OCI-LY1 (cell line): ENCODE data around the gene GFRA4.

Experiments used
- H2AFZ ChIP-seq: fragments of 200-600 bp; sonication (generic), shearing (Covaris generic); 2 replicates; pipeline ENCODE4 v1.6.0; 2014; ENCODE audit warnings: antibody characterized with exemption, mild to moderate bottlenecking, low read length
- H3F3A ChIP-seq: fragments of 200-600 bp; sonication (generic), shearing (Covaris generic); 2 replicates; pipeline ENCODE4 v1.6.0; 2014; ENCODE audit warnings: mild to moderate bottlenecking, antibody characterized with exemption, low read length, moderate library complexity; ENCODE audit not compliant: insufficient read depth
- H3K27ac ChIP-seq: fragments of 200-600 bp; sonication (generic); 2 replicates; pipeline ENCODE4 v1.5.1; 2014; ENCODE audit warnings: low read length, mixed run types, mild to moderate bottlenecking, low read depth; ENCODE audit not compliant: poor library complexity, severe bottlenecking
- H3K27me3 ChIP-seq: fragments of 200-600 bp; sonication (generic); 2 replicates; pipeline ENCODE4 v1.6.0; 2014; ENCODE audit warnings: antibody characterized with exemption, mild to moderate bottlenecking, low read length, moderate library complexity; ENCODE audit not compliant: insufficient read depth
- H3K36me3 ChIP-seq: fragments of 200-600 bp; sonication (generic); 2 replicates; pipeline ENCODE4 v1.6.1; 2014; ENCODE audit warnings: mild to moderate bottlenecking, antibody characterized with exemption, low read length, moderate library complexity, mixed read lengths; ENCODE audit not compliant: insufficient read depth
- H3K4me1 ChIP-seq: fragments of 200-600 bp; sonication (generic); 2 replicates; pipeline ENCODE4 v1.5.1; 2014; ENCODE audit warnings: mild to moderate bottlenecking, low read length, moderate library complexity; ENCODE audit not compliant: insufficient read depth, severe bottlenecking
- H3K4me2 ChIP-seq: fragments of 200-600 bp; sonication (generic), shearing (Covaris generic); 2 replicates; pipeline ENCODE4 v1.6.1; 2014; ENCODE audit warnings: low read length
- H3K4me3 ChIP-seq: fragments of 200-600 bp; sonication (generic); 2 replicates; pipeline ENCODE4 v1.5.1; 2014; ENCODE audit warnings: low read length, low read depth, mild to moderate bottlenecking, mixed read lengths; ENCODE audit not compliant: poor library complexity, severe bottlenecking
- H3K79me2 ChIP-seq: fragments of 200-600 bp; shearing (Covaris generic); 2 replicates; pipeline ENCODE4 v1.6.1; 2016; ENCODE audit warnings: mixed run types, low read length, mixed read lengths; ENCODE audit not compliant: insufficient read depth
- H3K9ac ChIP-seq: fragments of 200-600 bp; sonication (generic), shearing (Covaris generic); 2 replicates; pipeline ENCODE4 v1.6.1; 2014; ENCODE audit warnings: mild to moderate bottlenecking, low read length, mixed read lengths
- H3K9me2 ChIP-seq: fragments of 200-600 bp; sonication (generic), shearing (Covaris generic); 2 replicates; pipeline ENCODE4 v1.6.1; 2014; ENCODE audit warnings: low read depth, mild to moderate bottlenecking, low read length, mixed read lengths
- H3K9me3 ChIP-seq: fragments of 200-600 bp; shearing (Covaris generic); 2 replicates; pipeline ENCODE4 v1.6.1; 2014; ENCODE audit warnings: low read length, mixed read lengths
- H4K20me1 ChIP-seq: fragments of 200-600 bp; sonication (generic), shearing (Covaris generic); 2 replicates; pipeline ENCODE4 v1.6.0; 2016; ENCODE audit warnings: mild to moderate bottlenecking, low read length; ENCODE audit not compliant: insufficient read depth
- EZH2 ChIP-seq: fragments of 200-600 bp; sonication (generic), shearing (Covaris generic); IDR thresholded peaks from 2 replicates; pipeline ENCODE4 v1.8.0; 2017; ENCODE audit warnings: borderline replicate concordance, mixed run types, mild to moderate bottlenecking, antibody characterized with exemption, low read length, moderate library complexity, mixed read lengths
- TF ChIP-seq, protein P1 (sequence below): fragments of 200-600 bp; sonication (generic), shearing (Covaris generic); IDR thresholded peaks from 2 replicates; pipeline ENCODE4 v1.5.1; 2017; ENCODE audit warnings: mild to moderate bottlenecking, antibody characterized with exemption, low read length, moderate library complexity, mixed read lengths

GFRA4 gene

DNA sequence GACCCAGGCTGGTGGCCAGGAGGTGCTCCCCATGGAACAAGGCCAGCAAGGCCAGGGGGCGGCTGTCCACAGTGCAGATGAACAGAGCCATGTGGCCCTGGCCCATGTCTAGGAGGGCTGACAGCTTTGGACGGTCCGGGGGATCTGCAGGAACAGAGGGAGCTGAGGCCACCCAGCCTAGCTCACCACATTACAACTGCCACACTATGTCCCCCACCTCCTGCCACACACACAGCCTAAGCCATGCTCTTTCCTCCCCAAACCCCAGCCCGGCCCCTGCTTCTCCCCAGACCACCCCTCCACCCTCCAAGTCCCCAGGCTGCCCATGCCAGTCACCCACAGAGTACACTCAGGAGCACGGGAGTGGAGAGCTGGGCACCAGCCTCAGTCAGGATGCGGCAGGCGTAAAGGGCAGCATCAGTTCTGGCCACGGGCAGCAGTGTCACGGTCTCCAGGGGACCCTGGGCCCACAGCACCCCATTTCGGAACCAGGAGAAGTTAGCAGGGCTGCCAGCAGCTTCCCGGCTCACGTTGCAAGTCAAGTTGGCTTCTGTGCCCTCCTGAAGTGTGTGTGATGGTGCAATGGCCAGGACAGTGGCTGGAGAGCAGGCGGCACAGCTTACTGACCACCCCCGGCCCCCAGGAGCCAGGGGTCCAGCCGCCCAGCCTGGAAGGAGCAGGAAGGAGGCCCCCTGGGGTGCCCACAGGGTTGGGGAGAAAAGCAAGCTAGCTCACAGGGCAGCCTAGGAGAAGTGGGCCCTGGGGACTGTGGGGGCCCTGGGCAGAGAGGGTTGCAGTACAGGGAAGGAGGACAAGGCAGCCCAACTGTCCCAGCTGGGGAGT is 33.8 kb upstream of the GFRA4 start:
- H3K9me3 ChIP-seq: 0 out of 2 replicates have a peak, but pooled peaks cover 4% of the 10 kb centered on the region
- H3K9me2 ChIP-seq: no peaks in the 10 kb centered on the region
- H3K9ac ChIP-seq: no peak overlapping the region
- H3K4me1 ChIP-seq: no peaks in the 10 kb centered on the region
- no peak overlapping the region for H3K27ac ChIP-seq
- no peaks in the 10 kb centered on the region; the same call in 1 of the 2 replicates for H3K27me3 ChIP-seq
- no peak overlapping the region for H2AFZ ChIP-seq
- no peak overlapping the region for H3K4me2 ChIP-seq
- TF ChIP-seq EZH2: no peak
- TF ChIP-seq, protein P1, sequence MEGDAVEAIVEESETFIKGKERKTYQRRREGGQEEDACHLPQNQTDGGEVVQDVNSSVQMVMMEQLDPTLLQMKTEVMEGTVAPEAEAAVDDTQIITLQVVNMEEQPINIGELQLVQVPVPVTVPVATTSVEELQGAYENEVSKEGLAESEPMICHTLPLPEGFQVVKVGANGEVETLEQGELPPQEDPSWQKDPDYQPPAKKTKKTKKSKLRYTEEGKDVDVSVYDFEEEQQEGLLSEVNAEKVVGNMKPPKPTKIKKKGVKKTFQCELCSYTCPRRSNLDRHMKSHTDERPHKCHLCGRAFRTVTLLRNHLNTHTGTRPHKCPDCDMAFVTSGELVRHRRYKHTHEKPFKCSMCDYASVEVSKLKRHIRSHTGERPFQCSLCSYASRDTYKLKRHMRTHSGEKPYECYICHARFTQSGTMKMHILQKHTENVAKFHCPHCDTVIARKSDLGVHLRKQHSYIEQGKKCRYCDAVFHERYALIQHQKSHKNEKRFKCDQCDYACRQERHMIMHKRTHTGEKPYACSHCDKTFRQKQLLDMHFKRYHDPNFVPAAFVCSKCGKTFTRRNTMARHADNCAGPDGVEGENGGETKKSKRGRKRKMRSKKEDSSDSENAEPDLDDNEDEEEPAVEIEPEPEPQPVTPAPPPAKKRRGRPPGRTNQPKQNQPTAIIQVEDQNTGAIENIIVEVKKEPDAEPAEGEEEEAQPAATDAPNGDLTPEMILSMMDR: no peak
- no peaks in the 10 kb centered on the region for H3K79me2 ChIP-seq
- H4K20me1 ChIP-seq: no peaks in the 10 kb centered on the region
- H3K36me3 ChIP-seq: no peaks in the 10 kb centered on the region
- H3K4me3 ChIP-seq: no peak overlapping the region
- no peaks in the 10 kb centered on the region for H3F3A ChIP-seq

DNA sequence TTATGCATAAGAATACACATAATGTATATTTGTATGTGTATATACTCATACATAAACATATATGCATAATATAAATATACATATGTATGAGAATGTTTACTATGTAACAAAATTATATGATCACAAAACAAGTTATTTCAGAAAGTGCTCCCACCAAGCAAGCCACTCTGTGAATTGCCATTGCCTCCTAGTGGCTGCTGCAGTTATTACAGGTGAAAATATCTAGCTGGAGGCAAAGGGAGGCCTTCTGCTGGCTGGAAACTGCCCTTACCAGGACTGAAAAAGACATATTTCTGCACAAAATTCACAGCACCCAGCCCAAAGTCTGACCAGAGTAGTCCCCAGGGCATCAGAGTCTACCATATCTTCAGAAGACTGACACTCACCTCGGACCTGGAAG is 33.0 kb upstream of the GFRA4 start:
- Histone ChIP-seq H3K4me2 (no peak overlapping the region), H3K9me2 (no peaks in the 10 kb centered on the region), H3K36me3 (no peaks in the 10 kb centered on the region), H4K20me1 (no peaks in the 10 kb centered on the region), H3K4me3 (no peak overlapping the region), H3F3A (no peaks in the 10 kb centered on the region), H3K4me1 (no peaks in the 10 kb centered on the region), H2AFZ (no peak overlapping the region), H3K79me2 (no peaks in the 10 kb centered on the region), H3K27me3 (no peaks in the 10 kb centered on the region; the same call in 1 of the 2 replicates), H3K27ac (no peak overlapping the region), H3K9me3 (0 out of 2 replicates have a peak, but pooled peaks cover 4% of the 10 kb centered on the region), H3K9ac (no peak overlapping the region)
- TF ChIP-seq, protein P1: peak; percentile 46
- TF ChIP-seq EZH2: no peak

DNA sequence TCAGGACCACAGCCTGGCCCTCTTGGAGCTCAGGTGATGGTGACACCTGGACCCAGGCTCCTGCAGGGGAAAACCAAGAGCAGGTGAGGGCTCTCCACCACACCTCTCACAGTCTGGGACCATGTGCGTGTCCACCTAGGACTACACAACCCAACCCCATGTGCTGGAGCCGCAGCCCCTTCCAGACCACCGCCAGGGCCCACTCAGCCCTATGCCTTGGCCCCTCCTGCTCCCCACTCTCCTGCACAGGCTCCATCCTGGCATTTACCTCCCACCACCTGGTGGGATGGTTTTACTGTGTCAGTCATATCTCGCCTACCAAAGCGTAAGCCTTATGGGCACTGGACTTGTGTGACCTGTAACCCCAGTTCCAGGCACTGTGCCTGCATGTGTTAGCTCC is 31.7 kb upstream of the GFRA4 start:
- H3K4me2 ChIP-seq: no peak overlapping the region
- no peaks in the 10 kb centered on the region for H3K4me1 ChIP-seq
- no peaks in the 10 kb centered on the region; the same call in 1 of the 2 replicates for H3K27me3 ChIP-seq
- no peaks in the 10 kb centered on the region for H3K36me3 ChIP-seq
- no peaks in the 10 kb centered on the region for H3F3A ChIP-seq
- H3K9me2 ChIP-seq: no peaks in the 10 kb centered on the region
- no peak for TF ChIP-seq EZH2
- TF ChIP-seq, protein P1: no peak
- H2AFZ ChIP-seq: no peak overlapping the region
- H3K27ac ChIP-seq: no peak overlapping the region
- no peaks in the 10 kb centered on the region for H3K79me2 ChIP-seq
- H3K4me3 ChIP-seq: no peak overlapping the region
- H4K20me1 ChIP-seq: no peaks in the 10 kb centered on the region
- H3K9ac ChIP-seq: no peak overlapping the region
- H3K9me3 ChIP-seq: 0 out of 2 replicates have a peak, but pooled peaks cover 4% of the 10 kb centered on the region
